GM18502 (cell line): ENCODE measurements around the gene LGR4.
"Not testable (repeated sequence)": the region's sequence is repeated elsewhere in the genome, so short reads cannot be mapped to it uniquely, and the experiment has no call there.

ENCODE experiments used
- ATAC-seq: cut with Tn5 transposase; IDR thresholded peaks from one replicate; pipeline ENCODE4 v1.9.1; 2021; ENCODE audit warnings: mild to moderate bottlenecking; ENCODE audit not compliant: unreplicated experiment, poor library complexity

Gene LGR4

DNA sequence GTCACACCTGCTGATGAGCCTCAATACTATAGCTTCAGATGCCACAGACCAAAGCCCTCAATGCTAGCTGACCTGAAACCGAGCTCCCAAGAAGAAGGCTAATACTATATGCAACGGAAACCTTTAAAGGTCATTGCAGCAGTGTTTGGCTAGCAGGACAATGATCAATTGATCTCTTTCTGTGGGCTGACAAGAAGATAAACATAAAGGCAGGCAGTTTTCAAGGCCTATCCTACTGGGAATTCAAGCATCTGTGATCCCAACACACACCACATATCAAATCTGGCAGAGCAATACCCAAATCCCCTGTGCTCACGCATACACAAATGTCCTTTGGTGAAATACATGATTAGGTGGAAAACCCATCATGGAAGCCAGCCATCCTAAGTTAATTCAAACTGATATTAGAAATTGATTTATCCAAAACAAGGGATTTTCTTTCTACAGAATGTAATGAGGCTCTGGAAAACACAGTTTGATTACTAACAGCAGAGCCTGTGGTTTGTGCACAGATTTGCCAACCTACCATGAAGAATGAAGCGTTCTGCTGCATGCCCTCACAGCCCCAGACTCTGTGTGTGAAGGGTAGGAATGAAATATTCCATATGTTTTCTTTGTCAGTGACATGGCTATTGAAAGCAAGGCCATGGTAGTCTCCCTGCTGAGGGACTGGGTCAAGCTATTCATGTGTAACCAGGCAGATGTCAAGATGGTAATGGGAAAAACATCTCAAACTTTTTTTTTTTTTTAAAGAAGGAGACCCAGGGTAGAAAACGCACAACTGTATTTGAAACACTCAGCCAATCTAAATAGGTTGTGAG is 12.2 kb downstream of the LGR4 start:
- ATAC-seq: no peak

DNA sequence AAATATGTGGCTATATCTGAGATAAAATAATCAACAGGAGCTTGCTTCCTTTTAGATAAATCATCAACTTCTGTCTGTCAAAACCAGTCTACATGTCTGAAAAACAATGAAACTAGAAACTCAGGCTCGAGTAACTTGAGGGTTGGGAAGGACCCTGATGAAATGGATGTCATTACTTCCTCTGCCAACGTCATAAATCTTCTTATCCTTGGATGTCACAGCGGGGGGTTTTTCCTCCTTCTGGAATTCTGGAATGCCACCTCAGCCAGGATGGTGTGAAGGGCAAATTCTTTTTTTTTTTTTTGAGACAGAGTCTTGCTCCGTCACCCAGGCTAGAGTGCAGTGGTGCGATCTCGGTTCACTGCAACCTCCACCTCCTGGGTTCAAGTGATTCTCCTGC is 13.4 kb downstream of the LGR4 start:
- no peak for ATAC-seq

DNA sequence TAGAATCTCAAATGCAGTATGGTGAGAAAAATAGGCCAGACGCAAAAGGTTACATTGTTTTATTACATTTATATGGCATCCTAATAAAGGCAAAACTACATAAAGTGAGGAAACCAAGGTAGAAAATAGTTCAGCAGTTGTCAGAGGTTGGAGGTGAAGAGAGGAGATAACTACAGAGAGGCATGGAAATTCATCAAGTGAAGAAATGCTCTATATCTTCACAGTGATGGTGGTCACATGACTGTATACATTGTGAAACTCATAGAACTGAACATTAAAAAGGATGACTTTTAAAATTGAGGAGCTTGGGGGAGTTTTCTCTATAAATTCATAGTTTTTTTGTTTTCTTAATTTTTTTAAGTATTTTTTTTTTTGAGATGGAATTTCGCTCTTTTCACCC is 14.4 kb downstream of the LGR4 start:
- no peak for ATAC-seq

DNA sequence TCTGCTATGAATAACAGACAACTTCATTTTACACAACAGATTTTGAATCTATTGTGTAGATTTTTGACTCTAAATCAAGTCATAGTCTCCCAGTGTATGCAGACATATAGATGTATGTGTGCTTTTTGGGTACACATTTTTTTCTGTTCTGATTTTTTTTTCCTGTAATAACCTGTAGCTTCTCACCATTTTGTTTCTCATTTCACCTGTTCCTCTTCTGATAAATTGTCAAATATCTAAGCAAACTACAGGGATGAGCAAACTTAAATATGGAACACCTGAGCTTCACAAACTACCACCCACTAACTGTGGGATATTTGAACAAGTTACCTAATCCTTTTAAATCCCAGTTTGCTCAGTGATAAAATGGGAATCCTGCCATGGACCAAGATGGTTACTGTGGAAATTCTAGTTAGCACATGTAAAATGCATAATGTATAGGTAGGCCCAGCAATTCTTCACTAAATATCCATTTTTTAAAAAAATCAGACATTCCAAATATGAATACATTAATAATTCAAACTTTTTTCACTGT is 15.7 kb downstream of the LGR4 start:
- ATAC-seq: no peak

DNA sequence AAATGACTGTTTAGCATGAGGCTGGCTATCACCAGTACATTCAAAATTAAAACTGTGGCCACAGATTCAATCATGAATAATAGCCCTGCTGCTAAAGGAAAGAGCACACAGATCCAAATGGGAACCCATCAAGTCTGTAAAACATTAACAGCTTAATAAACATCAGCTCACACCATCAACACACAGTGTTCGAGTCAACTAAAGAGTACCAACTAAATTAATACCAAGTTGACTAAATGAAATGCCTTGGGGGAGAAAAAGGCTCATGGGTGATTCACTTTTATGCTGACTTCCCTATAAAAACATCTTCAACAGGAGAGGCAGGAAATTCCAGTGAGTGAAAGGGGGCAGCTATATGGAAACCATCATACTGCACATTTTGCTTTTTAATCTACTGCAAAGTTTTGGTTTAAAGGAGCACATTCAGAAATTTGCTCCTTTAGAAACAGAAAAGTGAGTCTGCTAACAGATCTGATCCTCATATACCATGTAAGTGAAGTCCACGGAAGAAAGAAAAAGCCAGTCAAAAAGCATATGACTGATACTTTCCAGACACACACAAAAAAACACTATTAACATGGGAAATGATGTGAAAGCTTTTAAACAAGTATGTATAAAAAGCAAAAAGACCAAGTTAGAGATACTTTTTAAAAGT is 16.3 kb downstream of the LGR4 start:
- no peak for ATAC-seq

DNA sequence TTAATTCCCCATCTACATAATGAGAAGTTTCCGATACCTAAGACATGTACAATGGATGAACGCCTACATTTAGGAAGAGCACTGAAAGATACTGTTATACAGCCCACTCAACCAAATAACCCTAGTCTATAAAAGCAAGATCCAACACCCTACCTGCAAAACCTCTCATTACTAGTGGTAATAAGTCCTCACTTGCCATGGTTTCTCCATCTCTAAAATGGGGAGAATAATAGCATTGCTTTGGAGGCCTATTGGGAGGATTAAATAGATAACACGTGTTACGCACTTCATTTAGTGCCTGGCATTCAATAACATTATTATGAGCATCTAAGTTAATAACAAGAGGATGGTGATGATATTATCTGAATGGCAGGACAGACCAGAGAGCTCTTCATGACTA is 16.9 kb downstream of the LGR4 start:
- ATAC-seq: no peak

DNA sequence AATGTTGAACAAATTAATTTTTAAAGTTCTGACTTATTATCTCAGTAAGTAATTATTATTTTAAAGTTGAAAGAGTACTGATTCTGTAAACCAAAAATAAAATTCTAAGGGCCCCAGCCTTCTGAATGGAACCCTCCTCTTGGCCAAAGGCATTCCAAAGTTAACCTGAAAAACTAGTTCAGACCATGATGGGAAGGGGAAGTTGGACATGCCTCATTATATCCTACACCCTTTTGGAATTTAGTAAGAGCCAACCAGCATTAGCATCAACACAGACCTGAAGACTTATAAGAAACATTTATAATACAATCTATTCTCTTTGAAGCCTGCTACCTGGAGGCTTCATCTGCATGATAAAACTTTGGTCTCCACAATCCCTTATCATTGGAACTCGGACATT is 18.9 kb downstream of the LGR4 start:
- ATAC-seq: no peak

DNA sequence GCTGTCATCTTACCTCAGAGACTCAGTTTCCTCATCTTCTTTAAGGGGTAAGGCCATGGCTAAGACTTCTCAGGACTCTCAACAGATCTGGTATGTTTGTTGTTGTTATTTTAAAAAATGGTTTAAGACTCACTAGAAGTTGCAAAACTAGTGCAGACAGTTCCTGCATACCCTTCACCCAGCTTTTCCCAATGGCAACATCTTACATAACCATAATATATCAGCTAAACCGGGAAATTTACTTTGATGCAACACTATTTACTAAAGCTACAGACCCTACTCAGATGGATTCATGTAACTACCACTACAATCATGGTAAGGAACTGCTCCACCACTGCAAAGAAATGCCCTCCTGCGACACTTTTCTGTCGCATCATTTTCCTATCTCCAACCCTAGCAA is 20.4 kb downstream of the LGR4 start:
- ATAC-seq: no peak

DNA sequence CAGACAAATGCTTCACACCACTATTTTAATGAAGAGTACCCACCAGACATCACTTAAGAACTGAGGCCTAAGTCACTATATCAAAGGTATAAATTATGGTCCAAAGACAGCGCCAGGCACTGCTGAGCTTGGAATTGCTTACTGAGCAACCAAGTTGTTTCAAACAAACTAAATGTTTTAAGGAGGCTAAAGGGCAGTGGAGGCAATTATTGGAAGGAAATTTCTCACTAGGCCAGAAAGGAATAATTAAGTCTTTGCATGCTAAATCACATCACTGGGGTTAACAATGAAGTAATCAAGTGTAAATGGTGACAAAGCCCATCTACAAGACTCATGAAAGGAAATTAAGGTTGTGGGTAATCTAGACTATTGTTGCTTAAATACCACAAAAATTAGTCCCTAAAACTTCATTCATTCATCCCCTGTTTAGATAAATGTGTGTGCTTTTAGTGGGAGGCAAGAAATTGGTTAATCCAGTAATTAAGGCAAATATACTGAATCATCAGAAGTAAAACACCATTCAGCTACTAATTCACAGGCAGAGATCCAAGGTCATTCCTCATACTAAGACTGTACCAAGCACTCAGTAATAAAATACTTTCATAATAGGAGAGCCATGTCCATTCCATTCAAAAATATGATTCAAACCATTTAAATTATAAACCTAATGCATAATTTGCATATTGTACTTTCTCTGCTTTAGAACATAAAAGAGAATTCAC is 21.2 kb downstream of the LGR4 start:
- no peak for ATAC-seq

DNA sequence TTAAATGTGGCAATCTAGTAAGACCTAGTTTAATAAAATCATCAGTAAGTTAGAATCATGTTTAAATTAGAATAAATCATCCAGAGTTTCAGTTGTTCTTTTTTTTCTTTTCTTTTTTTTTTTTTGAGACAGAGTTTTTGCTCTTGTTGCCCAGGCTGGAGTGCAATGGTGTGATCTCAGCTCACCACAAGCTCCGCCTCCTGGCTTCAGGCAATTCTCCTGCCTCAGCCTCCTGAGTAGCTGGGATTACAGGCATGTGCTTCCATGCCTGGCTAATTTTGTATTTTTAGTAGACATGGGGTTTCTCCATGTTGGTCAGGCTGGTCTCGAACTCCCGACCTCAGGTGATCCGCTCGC is 24.4 kb downstream of the LGR4 start:
- ATAC-seq: not testable (repeated sequence)

DNA sequence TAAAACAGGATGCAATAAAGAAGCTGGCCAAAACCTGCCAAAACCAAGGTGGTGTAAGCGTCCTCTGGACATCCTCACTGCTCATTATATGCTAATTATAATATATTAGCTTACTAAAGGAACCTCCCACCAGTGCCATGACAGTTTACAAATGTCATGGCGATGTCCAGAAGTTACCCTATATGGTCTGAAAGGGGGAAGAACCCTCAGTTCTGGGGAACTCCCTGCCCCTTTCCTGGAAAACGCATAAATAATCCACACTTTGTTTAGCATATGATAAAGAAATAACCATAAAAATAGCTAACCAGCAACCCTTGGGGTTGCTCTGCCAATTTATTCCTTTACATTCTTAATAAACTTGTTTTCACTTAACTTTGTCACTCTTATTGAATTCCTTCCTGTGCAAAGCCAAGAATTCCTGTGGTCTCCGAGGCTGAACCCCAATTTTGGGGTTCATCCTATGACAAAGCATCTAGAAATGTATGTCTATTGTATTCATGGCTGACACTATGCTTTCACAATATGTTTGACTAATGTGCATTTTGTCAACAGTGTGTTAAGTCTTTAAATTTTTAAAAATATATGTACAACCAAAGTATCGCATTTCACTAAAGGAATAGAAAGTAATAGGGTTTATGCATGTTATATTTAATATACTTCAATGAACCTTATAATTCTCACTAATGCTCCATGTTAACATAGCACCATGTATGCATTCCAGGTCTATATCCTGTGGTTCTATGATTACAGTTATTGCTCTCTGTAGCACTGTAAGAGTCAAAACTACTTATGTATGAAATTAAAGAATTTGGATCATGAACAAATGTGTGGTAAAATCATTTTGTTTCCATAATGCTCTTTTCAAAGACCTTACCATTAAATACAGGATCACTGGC is 25.1 kb downstream of the LGR4 start:
- ATAC-seq: no peak

DNA sequence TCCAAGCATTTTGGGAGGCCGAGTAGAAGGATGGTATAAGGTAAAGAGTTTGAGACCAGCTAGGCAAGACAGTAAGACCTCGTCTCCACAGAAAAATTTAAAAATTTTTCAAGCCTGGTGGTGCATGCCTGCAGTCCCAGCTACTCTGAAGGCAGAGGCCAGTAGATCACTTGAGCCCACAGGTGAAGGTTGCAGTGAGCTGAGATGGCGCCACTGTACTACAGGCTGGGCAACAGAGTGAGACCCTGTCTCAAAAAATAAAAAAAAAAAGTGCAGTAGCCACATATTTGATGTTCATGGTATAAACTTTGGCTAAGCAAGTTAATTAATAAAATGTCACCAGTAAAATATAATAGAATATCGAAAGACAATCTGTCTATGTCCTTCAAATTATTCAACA is 27.0 kb downstream of the LGR4 start:
- ATAC-seq: no peak

DNA sequence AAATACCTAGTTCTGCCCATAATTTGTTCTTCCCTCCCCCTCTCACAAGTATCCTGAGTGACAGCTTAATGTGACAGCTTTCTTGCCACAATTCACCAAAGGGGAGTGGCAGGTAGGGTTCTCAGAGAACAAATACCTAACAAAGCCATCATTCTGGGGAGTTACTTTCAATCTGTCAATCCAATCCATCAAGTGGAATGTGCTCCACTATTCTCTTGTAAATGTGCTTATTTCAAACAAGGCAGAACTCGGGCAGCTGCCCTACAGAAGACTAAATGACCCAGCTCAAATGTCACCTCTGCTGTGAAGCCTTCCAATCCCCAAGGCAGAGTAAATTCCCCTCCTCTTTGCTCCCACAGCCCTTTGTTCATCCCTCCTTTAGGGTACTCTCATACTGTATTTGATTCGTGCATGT is 27.8 kb downstream of the LGR4 start:
- no peak for ATAC-seq

DNA sequence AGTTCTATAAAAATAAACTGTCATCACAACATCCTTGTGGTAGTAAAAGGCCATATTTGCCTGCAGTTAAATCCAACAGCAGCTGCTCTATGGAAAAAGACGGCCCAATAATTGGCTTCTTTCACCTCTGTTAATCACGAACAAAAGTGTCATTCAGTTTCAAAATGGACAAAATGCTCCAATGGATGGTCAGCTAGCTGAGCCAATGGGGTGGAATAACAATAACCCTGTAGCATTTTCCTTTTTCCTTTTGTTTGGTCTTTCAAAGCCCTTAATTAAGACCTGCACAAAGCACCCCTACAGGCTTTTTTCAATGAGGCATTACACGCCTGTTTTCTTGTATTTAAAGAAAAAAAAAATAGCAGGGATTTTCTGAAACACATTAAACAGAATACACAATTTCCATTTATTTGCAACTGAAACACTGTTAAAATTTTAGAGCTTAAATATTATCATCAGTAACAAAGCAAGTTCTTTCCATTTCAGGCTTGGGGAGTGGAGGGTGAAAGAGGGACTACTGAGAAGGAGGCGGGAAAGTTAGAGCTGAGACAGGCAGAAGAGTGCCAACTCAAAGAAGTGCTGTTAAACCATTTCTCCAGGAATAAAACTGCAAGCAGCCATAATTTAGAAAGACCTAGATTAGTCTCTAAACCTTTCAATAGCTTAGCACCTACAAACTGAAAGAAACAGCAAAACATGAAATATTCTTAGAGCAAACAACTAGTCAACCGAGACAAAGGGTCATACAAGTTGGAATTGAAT is 28.7 kb downstream of the LGR4 start:
- no peak for ATAC-seq

DNA sequence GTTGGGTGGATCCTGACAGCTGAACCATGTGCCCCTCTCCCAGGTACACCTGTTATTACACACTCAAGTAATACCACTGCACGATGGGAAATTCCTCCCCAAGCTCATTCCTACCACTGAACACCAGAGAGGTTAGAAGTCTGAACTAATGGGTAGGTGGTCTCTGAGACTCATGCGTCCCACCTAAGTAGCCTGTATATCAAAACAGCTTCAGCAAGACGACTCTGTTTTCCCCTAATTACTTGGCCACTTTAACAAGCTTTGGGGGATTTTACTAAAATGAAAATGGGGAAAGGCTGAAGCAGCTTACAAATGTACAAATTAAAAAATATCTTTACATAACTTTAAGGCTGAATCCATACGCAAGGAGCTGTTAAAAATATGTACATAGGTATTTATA is 29.4 kb downstream of the LGR4 start:
- no peak for ATAC-seq

DNA sequence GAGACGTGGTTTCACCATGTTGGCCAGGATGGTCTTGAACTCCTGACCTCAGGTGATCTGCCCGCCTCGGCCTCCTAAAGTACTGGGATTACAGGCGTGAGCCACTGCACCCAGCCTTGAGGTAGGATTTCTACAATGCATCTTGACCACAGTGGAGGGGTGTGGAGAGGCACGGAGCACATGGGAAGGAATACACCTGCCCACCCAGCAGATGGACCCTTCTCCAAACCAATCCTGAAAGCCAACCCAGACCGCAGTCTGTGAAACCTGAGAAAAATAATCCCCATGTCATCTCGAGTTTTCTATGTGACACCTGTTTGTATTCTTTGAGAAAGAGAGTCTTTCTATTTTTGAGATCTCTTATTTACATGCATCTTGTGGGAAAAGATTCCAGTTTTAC is 32.5 kb downstream of the LGR4 start:
- no peak for ATAC-seq

DNA sequence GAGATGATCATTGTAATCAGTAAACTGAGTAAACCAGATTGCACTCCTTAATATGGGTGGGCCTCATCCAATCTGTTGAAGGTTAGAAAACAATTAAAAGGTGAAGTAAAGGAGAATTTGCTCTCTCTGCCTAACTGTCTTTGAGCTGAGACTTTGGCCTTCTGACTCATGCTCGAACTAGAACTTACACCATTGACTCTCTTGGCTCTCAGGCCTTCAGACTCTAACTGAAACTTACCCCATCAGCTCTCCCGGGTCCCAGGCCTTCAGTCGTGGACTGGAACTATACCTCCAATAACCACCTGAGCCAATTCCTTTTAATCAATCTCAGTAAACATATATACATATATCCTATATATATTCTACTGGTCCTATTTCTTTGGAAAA is 34.0 kb downstream of the LGR4 start:
- no peak for ATAC-seq

DNA sequence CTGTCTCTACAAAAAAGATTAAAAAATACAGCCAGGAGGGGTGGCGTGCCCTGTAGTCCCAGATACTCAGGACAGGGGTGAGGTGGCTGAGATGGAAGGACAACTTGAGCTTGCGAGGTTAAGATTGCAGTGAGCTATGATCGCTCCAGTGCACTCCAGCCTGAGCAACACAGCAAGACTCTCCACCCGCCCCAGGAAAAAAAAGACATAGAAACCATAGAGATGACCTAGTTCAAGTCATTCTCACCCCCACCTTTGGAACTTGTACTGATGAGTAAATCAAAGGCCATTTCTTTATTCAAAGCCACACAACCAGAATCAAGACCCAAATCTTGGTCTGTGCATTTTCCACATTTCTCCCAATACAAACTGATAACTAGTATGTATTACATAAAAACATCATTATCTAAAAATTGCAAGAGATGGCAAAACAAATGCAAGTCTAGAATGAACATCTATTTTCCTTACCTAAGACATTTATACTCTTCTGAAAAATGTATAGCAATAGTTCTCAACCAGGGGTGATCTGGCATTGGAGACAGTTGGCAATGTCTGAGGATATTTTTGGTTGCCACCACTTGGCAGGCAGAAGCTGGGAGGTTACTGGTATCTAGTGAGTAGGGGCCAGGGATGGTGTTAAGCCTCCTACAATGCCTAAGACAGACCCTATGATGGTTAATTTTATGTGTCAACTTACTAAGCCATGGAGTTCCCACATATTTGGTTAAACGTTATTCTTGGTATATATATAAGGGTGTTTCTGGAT is 34.6 kb downstream of the LGR4 start:
- ATAC-seq: no peak

DNA sequence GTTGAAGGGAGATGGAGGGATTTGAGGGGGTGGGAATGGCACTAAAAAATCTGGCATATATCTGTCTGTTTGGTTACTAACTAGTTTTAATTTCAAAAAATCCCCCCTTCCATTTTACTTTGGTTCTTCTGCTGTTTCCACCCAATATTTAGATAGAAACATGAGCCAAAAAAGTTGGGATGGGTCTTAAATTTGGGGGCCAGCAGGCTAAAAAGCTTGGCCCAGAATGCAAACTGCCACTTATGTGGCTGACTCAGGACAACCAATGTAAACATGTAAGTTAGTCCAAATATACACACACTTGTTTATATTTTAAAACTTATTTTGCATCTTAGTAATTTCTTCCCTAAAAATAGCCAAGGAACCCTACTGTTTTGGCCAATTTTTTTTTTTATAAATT is 35.7 kb downstream of the LGR4 start:
- ATAC-seq: no peak
